Activated CD8-positive, alpha-beta T cell treated with anti-CD3 and anti-CD28 coated beads for 36 hours (primary cell): ENCODE measurements around the gene APEX1. TPM values are rescaled to one million over a fixed set of nuclear protein-coding genes. Genes with fewer than 3 reads are reported as not detected.
A peak's percentile ranks its signal among the peaks of the same experiment; 100 is the strongest.

Source experiments
- ATAC-seq: fragments of 200-7000 bp; cut with Tn5 transposase; one replicate; pipeline ENCODE4 v1.10.0; 2021; ENCODE audit warnings: mild to moderate bottlenecking, moderate library complexity
- CTCF ChIA-PET: fragments of 350-600 bp; sonication (Branson Sonifier 250); formaldehyde crosslinking; loops from one replicate; lab custom pipeline; 2021; ENCODE audit warnings: antibody characterized with exemption; lab: Charles Lee
- POLR2A ChIA-PET: fragments of 350-600 bp; sonication (Branson Sonifier 250); formaldehyde crosslinking; loops from one replicate; lab custom pipeline; 2021; ENCODE audit warnings: antibody characterized with exemption; lab: Charles Lee
- DNase-seq: peaks from one replicate; pipeline ENCODE4 v3.0.0-alpha.2; 2020
- H3K27ac Mint-ChIP-seq: one replicate; pipeline ENCODE4 v1.8.0; 2021; ENCODE audit warnings: mild to moderate bottlenecking, mixed read lengths
- H3K27me3 Mint-ChIP-seq: one replicate; pipeline ENCODE4 v1.8.0; 2021; ENCODE audit warnings: mixed read lengths
- H3K36me3 Mint-ChIP-seq: one replicate; pipeline ENCODE4 v1.8.0; 2021; ENCODE audit warnings: low read depth, mixed read lengths
- H3K4me1 Mint-ChIP-seq: one replicate; pipeline ENCODE4 v1.8.0; 2021; ENCODE audit warnings: low read depth, mixed read lengths
- H3K4me3 Mint-ChIP-seq: one replicate; pipeline ENCODE4 v1.8.0; 2021; ENCODE audit warnings: mild to moderate bottlenecking, moderate library complexity, mixed read lengths
- H3K9me3 Mint-ChIP-seq: one replicate; pipeline ENCODE4 v1.8.0; 2021; ENCODE audit warnings: mixed read lengths
- intact Hi-C: fragments of 100-400 bp; cut with micrococcal nuclease; formaldehyde crosslinking; loops from one replicate; pipeline ENCODE4 v1.10.0; 2022
- total RNA-seq, 2 experiments: library from RNA; stranded (reverse); gene quantifications; one replicate each; pipeline ENCODE4 v1.2.3, GENCODE V29; 2021
- TF ChIP-seq, protein P1 (sequence below): fragments of 200-600 bp; IDR thresholded peaks from one replicate; pipeline ENCODE4 v1.8.0; 2022; ENCODE audit warnings: antibody characterized with exemption, mild to moderate bottlenecking

APEX1 gene
- total RNA-seq, 2 experiments from 2014 or later, result 196 to 211 TPM

GRCh38 chr14:20427231-20428009 lies 27.6 kb upstream of the APEX1 start:
- ATAC-seq (peak; percentile 72), DNase-seq (peak; percentile 26)
- no peaks in the 10 kb centered on the region for H3K9me3 Mint-ChIP-seq
- H3K36me3 Mint-ChIP-seq, result no peaks in the 10 kb centered on the region
- intact Hi-C loops, result no loop called here
- peak overlapping the region; percentile 63 for H3K4me3 Mint-ChIP-seq
- H3K27me3 Mint-ChIP-seq, result no peaks in the 10 kb centered on the region
- CTCF ChIA-PET, result interaction anchor here (0.6 kb wide), 1 partner anchor 12 kb away, joined by 3 read pairs; no protein-coding TSS in a partner anchor
- peak overlapping the region; percentile 91 for H3K27ac Mint-ChIP-seq
- peaks cover 42% of the 10 kb centered on the region for H3K4me1 Mint-ChIP-seq
- TF ChIP-seq, protein P1, sequence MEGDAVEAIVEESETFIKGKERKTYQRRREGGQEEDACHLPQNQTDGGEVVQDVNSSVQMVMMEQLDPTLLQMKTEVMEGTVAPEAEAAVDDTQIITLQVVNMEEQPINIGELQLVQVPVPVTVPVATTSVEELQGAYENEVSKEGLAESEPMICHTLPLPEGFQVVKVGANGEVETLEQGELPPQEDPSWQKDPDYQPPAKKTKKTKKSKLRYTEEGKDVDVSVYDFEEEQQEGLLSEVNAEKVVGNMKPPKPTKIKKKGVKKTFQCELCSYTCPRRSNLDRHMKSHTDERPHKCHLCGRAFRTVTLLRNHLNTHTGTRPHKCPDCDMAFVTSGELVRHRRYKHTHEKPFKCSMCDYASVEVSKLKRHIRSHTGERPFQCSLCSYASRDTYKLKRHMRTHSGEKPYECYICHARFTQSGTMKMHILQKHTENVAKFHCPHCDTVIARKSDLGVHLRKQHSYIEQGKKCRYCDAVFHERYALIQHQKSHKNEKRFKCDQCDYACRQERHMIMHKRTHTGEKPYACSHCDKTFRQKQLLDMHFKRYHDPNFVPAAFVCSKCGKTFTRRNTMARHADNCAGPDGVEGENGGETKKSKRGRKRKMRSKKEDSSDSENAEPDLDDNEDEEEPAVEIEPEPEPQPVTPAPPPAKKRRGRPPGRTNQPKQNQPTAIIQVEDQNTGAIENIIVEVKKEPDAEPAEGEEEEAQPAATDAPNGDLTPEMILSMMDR, result no peak
- POLR2A ChIA-PET, result interaction anchor here (1.1 to 3.0 kb wide), 6 partner anchors 13 to 84 kb away, joined by 3 to 23 read pairs (median 10); partner anchors contain the start of genes APEX1, OSGEP, PARP2 and TEP1

DNA sequence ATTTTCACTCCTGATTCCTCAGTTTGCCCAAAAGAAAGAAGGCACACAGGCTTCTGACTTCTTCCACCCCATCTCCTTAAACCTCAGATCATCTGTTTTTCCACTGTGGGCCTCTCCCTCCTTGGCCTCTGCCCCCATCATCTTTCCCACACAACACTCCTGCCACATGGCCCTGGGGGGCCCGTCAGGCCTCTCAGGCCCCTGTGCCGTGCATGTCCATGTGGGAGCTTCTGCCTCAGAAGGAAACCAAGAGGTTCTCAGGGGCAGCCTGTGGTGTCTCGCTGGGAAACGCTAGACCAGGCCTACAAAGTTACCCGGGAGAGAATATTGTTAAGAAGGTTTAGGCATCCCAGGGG lies 27.0 kb upstream of the APEX1 start:
- intact Hi-C loops, result no loop called here
- ChIA-PET POLR2A (interaction anchor here (1.0 to 3.0 kb wide), 7 partner anchors 14 to 182 kb away, joined by 3 to 23 read pairs (median 7); partner anchors contain the start of genes APEX1, OSGEP, PARP2 and TEP1), CTCF (interaction anchor here (0.6 to 1.0 kb wide), 2 partner anchors 12 to 101 kb away, joined by 3 to 4 read pairs; no protein-coding TSS in a partner anchor)
- peak; percentile 36 for ATAC-seq
- H3K4me1 Mint-ChIP-seq, result peaks cover 42% of the 10 kb centered on the region
- no peak for DNase-seq
- H3K27ac Mint-ChIP-seq, result peak overlapping the region; percentile 91
- no peaks in the 10 kb centered on the region for H3K36me3 Mint-ChIP-seq
- H3K9me3 Mint-ChIP-seq, result no peaks in the 10 kb centered on the region
- TF ChIP-seq, protein P1, result no peak
- H3K4me3 Mint-ChIP-seq, result peak overlapping the region; percentile 63
- H3K27me3 Mint-ChIP-seq, result no peaks in the 10 kb centered on the region

- H3K27me3 Mint-ChIP-seq, result no peaks in the 10 kb centered on the region
- intact Hi-C loops, result no loop called here
- H3K36me3 Mint-ChIP-seq, result no peaks in the 10 kb centered on the region
- ChIA-PET CTCF (interaction anchor here (1.0 to 3.5 kb wide), 4 partner anchors 11 to 182 kb away, joined by 4 to 19 read pairs (median 4); no protein-coding TSS in a partner anchor), POLR2A (interaction anchor here (1.0 to 3.0 kb wide), 6 partner anchors 15 to 181 kb away, joined by 3 to 23 read pairs (median 12); partner anchors contain the start of genes APEX1, OSGEP, PARP2 and PNP)
- H3K4me1 Mint-ChIP-seq, result peaks cover 40% of the 10 kb centered on the region
- peak overlapping the region; percentile 91 for H3K27ac Mint-ChIP-seq
- DNase-seq (no peak), ATAC-seq (peak; percentile 7)
- TF ChIP-seq, protein P1, result no peak
- no peaks in the 10 kb centered on the region for H3K9me3 Mint-ChIP-seq
- H3K4me3 Mint-ChIP-seq, result peak overlapping the region; percentile 63
Observed at GRCh38 chr14:20428802-20429201, 26.2 kb upstream of the APEX1 start.

DNA sequence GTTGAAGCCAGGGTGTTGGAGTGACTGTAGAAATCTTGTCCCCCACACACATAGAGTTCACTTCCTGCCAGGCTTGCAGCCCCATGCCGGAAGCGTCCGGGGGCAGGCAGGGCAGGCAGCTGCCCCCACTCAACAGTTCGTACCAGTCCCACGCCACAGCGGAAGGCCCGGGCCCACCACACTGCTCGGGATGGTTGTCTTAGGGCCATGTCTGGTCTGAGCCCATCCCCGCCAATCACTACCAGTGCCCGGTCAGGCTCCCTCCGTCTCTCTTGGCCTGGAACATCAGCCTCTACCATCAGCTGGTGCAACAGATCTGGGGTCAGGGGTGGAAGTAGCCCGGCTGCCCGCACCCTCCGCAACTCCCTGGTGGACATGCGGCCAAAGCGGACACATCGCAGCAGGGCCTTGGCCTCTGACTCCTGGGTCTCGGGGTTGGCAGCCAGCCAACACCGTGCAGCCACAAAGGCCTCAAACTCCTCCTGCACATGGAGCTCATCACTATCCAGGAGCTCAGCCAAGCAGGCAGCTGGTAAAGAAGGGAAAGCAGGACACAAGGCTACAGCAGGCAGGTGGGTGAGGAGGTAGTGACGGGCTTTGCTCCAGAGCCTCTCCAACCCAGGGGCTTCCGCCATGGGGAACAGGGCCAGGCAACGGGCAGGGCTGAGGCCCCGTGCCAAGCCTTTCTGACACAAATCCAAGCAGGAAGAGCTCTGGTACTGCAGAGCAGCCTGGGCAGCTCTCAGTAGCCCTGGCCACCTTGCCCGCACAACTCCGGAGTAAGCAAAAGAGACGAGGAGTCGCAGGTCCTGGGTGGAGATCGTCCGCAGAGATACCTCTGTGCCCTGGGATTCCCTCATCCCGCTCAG lies 25.0 kb upstream of the APEX1 start:
- H3K27ac Mint-ChIP-seq, result peak overlapping the region; percentile 82
- H3K4me3 Mint-ChIP-seq, result peak overlapping the region; percentile 63
- POLR2A ChIA-PET, result interaction anchor here (0.6 to 3.0 kb wide), 10 partner anchors 11 to 791 kb away, joined by 3 to 23 read pairs (median 4); partner anchors contain the start of genes APEX1, OSGEP, PARP2 and PNP
- intact Hi-C loops, result no loop called here
- peak; percentile 43 for DNase-seq
- H3K9me3 Mint-ChIP-seq, result no peaks in the 10 kb centered on the region
- no peaks in the 10 kb centered on the region for H3K36me3 Mint-ChIP-seq
- TF ChIP-seq, protein P1, result no peak
- peak; percentile 65 for ATAC-seq
- no peaks in the 10 kb centered on the region for H3K27me3 Mint-ChIP-seq
- peaks cover 40% of the 10 kb centered on the region for H3K4me1 Mint-ChIP-seq
- CTCF ChIA-PET, result interaction anchor here (1.4 to 3.5 kb wide), 4 partner anchors 13 to 181 kb away, joined by 3 to 19 read pairs (median 4); partner anchors contain the start of genes APEX1 and OSGEP
